A549 (cell line): ENCODE measurements around the gene ZNF319.

ENCODE experiments used
- EP300 ChIP-seq, 2 experiments: fragments of >200 bp; sonication (Bioruptor Twin); formaldehyde crosslinking; IDR thresholded peaks; 2 replicates in 1 of 2; 3 replicates in 1 of 2; pipeline ENCODE4 v1.6.1; 2016 to 2017
- POLR2AphosphoS2 ChIP-seq: conservative IDR thresholded peaks from 2 replicates; pipeline ENCODE4 v1.6.1; 2012; ENCODE audit warnings: low read length, improper control_type of control experiment, inconsistent platforms
- RFX5 ChIP-seq: fragments of 450-650 bp; IDR thresholded peaks from 2 replicates; pipeline ENCODE4 v1.7.1; 2014; ENCODE audit warnings: antibody characterized with exemption, mild to moderate bottlenecking, moderate library complexity

DNA sequence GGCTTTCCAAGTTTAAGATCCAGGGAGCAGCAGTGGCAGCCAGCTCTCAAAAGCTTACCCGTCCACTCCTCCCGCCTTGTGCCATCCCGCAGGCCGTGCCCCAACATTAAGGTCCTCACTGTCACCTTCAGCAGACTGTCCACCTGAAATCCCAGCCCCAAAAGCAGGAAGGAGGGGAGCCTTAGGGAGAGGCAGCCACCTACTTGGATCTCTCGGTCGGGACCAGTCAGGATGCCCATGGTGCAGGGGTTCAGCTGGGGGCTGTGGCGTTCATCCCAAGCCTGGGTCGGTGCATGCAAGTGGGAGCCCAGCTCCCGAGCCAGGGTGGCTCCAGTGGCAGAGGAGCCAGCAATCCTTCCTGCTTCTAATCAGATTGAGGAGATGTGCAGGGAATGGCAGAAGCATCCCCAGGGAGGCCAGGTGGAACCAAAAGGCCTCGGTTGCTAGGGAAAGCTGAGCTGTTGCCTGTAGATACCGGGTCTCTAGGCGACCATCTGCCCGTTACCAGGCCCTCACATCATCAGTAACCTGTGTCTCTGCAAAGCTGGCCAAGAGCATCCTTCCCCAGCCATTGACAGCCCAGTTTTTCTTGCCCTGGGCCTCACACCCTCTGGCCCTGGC lies 54.2 kb downstream of the ZNF319 start:
- TF ChIP-seq POLR2AphosphoS2 (no peak), RFX5 (no peak), EP300 (IDR thresholded peaks at IDR 0.05) (no peak)
